HepG2 (cell line): ENCODE results near the gene DNALI1. TPM values are rescaled to one million over a fixed set of nuclear protein-coding genes. Genes with fewer than 3 reads are reported as not detected.

ENCODE experiments used
- ARID4A ChIP-seq: sonication (generic); formaldehyde crosslinking; IDR thresholded peaks from 2 replicates; pipeline ENCODE4 v1.5.0; 2020; ENCODE audit warnings: mild to moderate bottlenecking, missing genetic modification reagents, borderline replicate concordance
- ATF6 ChIP-seq: sonication (generic); formaldehyde crosslinking; conservative IDR thresholded peaks from 2 replicates; pipeline ENCODE4 v1.4.0; 2020; ENCODE audit warnings: missing genetic modification reagents
- MEIS2 ChIP-seq: sonication (generic); formaldehyde crosslinking; IDR thresholded peaks from 2 replicates; pipeline ENCODE4 v1.9.0; 2021; ENCODE audit warnings: mild to moderate bottlenecking, missing genetic modification reagents
- NFAT5 ChIP-seq: sonication (generic); formaldehyde crosslinking; IDR thresholded peaks from 2 replicates; pipeline ENCODE4 v1.4.0; 2020; ENCODE audit warnings: missing genetic modification reagents
- NFE2L2 ChIP-seq: fragments of 150-350 bp; IDR thresholded peaks from 2 replicates; pipeline ENCODE4 v1.6.1; 2014; ENCODE audit warnings: low read length
- RXRA ChIP-seq: sonication (generic); formaldehyde crosslinking; IDR thresholded peaks from 2 replicates; pipeline ENCODE4 v1.5.1; 2020; ENCODE audit warnings: missing genetic modification reagents
- SALL2 ChIP-seq: sonication (generic); formaldehyde crosslinking; IDR thresholded peaks from 2 replicates; pipeline ENCODE4 v1.8.1; 2023; ENCODE audit warnings: mild to moderate bottlenecking, missing genetic modification reagents, inconsistent platforms
- SMARCC2 ChIP-seq: fragments of 450-650 bp; IDR thresholded peaks from 2 replicates; pipeline ENCODE4 v1.6.1; 2017; ENCODE audit warnings: antibody characterized with exemption, mild to moderate bottlenecking
- STAG1 ChIP-seq: sonication (generic); formaldehyde crosslinking; IDR thresholded peaks from 2 replicates; pipeline ENCODE4 v1.4.0; 2020; ENCODE audit warnings: missing genetic modification reagents
- ZNF558 ChIP-seq: sonication (generic); formaldehyde crosslinking; IDR thresholded peaks from 2 replicates; pipeline ENCODE4 v1.9.0; 2022; ENCODE audit warnings: mild to moderate bottlenecking, missing genetic modification reagents, borderline replicate concordance
- ZNF574 ChIP-seq: sonication (generic); formaldehyde crosslinking; IDR thresholded peaks from 2 replicates; pipeline ENCODE4 v1.4.0; 2020; ENCODE audit warnings: missing genetic modification reagents
- ZNF713 ChIP-seq: sonication (generic); formaldehyde crosslinking; IDR thresholded peaks from 2 replicates; pipeline ENCODE4 v1.4.0; 2020; ENCODE audit warnings: mild to moderate bottlenecking, missing genetic modification reagents
- ZNF747 ChIP-seq: sonication (generic); formaldehyde crosslinking; IDR thresholded peaks from 2 replicates; pipeline ENCODE4 v1.8.1; 2023; ENCODE audit warnings: missing genetic modification reagents, mild to moderate bottlenecking, borderline replicate concordance
- polyA plus RNA-seq, 8 experiments: library from polyadenylated mRNA; depleted of rRNA in 3 of 8; stranded (reverse) in 7 of 8; unstranded in 1 of 8; fragments of >200 nt; fragmentation: Illumina TruSeq in 4 of 8; extraction: Trizol in 4 of 8; gene quantifications; 2 replicates each; pipeline versions ENCODE4 v1.2.1 to v1.2.3, GENCODE V29; 2011 to 2016; ENCODE audit warnings: low read depth in 4 of 8, missing spikeins in 1 of 8, mixed read lengths in 1 of 8; ENCODE audit not compliant: insufficient read depth in 1 of 8
- total RNA-seq, 5 experiments: library from RNA; depleted of rRNA; stranded (reverse); fragments of >200 nt; fragmentation: Illumina TruSeq; extraction: Trizol; gene quantifications; 2 replicates each; pipeline ENCODE4 v1.2.3, GENCODE V29; 2016; ENCODE audit warnings: low read depth in 1 of 5

DNALI1 gene
- total and polyA plus RNA-seq, 2 of the 13 experiments (the other 11 are each of a cell fraction or from before 2014, with no cell fraction given): 0.42 to 0.70 TPM

GRCh38 chr1:37553927-37554808, 2.6 kb upstream of the DNALI1 start, which contains the start of gene SNIP1 (continued):
- TF ChIP-seq NFAT5 (CRISPR knock-in tag): no peak
- TF ChIP-seq ZNF747 (CRISPR knock-in tag): no peak
- TF ChIP-seq ZNF558 (CRISPR knock-in tag): no peak
- TF ChIP-seq SMARCC2: no peak
- TF ChIP-seq ZNF713 (CRISPR knock-in tag): no peak
- TF ChIP-seq NFE2L2: no peak
- 0 out of 2 replicates have a peak, but pooled peaks have one; percentile 56 for TF ChIP-seq SALL2 (CRISPR knock-in tag)
- TF ChIP-seq ATF6 (CRISPR knock-in tag): no peak
- TF ChIP-seq ZNF574 (CRISPR knock-in tag): peak; percentile 92
- peak; percentile 95 for TF ChIP-seq ARID4A (CRISPR knock-in tag)
- TF ChIP-seq MEIS2: no peak
- TF ChIP-seq STAG1 (CRISPR knock-in tag): no peak
- TF ChIP-seq RXRA: peak; percentile 38; the same call in 1 of the 2 replicates
